ENCODE measurements around the gene ZCCHC24. TPM values are rescaled to one million over a fixed set of nuclear protein-coding genes. Genes with fewer than 3 reads are reported as not detected.

Gene ZCCHC24
- total and polyA plus RNA-seq, 11 donors = 18.7 to 122 (median 49.6) TPM

DNA sequence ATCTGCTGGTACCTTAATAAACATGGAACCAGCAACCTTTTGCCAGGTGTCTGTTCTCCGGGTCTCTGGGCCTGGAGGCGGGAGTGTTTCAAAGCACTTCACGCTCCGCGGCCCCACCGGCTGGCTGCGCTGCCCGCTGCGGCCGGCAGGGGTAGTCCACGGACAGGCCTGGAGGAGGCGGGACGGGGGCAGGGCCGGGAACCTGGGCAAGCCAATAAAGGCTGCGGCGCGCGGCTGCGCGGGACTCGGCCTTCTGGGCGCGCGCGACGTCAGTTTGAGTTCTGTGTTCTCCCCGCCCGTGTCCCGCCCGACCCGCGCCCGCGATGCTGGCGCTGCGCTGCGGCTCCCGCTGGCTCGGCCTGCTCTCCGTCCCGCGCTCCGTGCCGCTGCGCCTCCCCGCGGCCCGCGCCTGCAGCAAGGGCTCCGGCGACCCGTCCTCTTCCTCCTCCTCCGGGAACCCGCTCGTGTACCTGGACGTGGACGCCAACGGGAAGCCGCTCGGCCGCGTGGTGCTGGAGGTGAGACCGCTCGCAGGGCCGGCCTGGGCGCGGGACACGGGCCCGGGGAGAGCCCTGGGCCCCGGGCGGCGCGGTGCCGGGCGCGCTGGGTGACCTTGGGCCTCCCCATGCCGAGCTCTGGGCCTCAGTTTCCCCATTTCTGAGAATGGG is 98.1 kb downstream of the ZCCHC24 start, which contains the start of gene PPIF:
TSS of gene PPIF (plus strand) at position 244 of the 668 bp plus-strand sequence. CDS start at position 324, 80 bp downstream.
- no peaks in the 10 kb centered on the region for H3K27me3 ChIP-seq
- DNase-seq (peak; percentile 94 to 98 (median 96)), ATAC-seq (peak; percentile 77 to 92 (median 90))
- peak; percentile 29 to 85 for TF ChIP-seq POLR2A (IDR thresholded peaks at IDR 0.05)
- TF ChIP-seq, protein P1, sequence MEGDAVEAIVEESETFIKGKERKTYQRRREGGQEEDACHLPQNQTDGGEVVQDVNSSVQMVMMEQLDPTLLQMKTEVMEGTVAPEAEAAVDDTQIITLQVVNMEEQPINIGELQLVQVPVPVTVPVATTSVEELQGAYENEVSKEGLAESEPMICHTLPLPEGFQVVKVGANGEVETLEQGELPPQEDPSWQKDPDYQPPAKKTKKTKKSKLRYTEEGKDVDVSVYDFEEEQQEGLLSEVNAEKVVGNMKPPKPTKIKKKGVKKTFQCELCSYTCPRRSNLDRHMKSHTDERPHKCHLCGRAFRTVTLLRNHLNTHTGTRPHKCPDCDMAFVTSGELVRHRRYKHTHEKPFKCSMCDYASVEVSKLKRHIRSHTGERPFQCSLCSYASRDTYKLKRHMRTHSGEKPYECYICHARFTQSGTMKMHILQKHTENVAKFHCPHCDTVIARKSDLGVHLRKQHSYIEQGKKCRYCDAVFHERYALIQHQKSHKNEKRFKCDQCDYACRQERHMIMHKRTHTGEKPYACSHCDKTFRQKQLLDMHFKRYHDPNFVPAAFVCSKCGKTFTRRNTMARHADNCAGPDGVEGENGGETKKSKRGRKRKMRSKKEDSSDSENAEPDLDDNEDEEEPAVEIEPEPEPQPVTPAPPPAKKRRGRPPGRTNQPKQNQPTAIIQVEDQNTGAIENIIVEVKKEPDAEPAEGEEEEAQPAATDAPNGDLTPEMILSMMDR (IDR thresholded peaks at IDR 0.05) = peak; percentile 88 to 99 (median 98)
- H3K4me1 ChIP-seq = peaks cover 0 to 54% (median 23%) of the 10 kb centered on the region in 12 donors
- intact Hi-C loops (cut with DNase I) = loop anchor here in 1 of 10 donors (5.0 kb wide), 1 partner anchor 125 kb away; no protein-coding TSS in a partner anchor
- H3K4me3 ChIP-seq = peak within 1 kb of the TSS; percentile 68 to 98 (median 81)
- no peaks in the 10 kb centered on the region for H3K9me3 ChIP-seq
- WGBS, 4 donors = 1% methylated on average over 25 to 77 of the region's 77 CpGs
- peaks cover 0 to 37% (median 32%) of the 10 kb centered on the region in 9 donors for H3K36me3 ChIP-seq
- H3K27ac ChIP-seq = peak within 1 kb of the TSS; percentile 84 to 97 (median 92)

DNA sequence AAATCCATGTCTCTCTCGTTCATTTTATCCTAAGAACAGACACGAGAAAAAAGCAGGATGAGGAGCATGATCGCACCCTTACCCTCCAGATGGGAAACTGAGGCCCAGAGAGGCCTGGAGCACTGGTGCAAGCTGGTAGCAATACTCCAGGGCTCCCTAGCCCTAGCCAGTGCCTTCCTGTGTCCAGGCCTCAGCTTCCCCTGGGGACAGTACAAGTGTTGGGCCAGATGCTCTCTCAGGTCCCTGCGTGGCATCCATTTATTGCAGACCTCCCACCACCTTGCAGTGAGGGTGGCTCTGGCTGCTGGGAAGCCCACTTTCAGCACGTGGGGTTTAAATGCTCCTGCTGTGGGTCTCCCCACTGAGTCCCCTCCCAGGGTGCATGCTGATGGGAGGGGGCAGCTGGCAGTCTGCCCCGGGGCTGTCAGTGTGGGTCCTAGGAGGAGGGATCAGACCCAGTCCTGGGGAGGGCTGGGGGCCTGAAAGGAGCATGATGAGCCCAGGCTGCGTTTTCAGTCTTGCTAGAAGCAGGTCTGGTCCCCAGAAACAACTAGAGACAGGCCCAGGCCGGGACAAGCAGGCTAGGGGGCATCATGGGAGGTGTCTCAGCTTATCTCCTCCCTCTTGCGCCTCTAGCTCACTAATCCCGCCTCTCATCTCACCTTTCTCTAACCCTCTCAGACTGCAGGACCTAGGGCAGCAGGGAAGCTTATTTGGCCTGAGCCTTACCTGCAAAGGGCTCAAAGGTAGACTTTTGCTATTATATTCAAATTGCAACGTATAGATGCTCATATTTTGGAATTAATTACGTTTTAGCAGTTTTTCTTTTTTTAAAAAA is 98.8 kb downstream of the ZCCHC24 start:
- ATAC-seq = no peak
- Histone ChIP-seq H3K36me3 (peaks cover 0 to 30% (median 24%) of the 10 kb centered on the region in 9 donors), H3K27ac (peak overlapping the region in 4 of 12 donors; percentile 89 to 97 (median 93)), H3K4me3 (peak overlapping the region in 9 of 12 donors; percentile 70 to 98 (median 78)), H3K9me3 (no peaks in the 10 kb centered on the region), H3K4me1 (peaks cover 0 to 49% (median 23%) of the 10 kb centered on the region in 12 donors), H3K27me3 (no peaks in the 10 kb centered on the region)
- TF ChIP-seq, protein P1 (IDR thresholded peaks at IDR 0.05) = no peak
- intact Hi-C loops (cut with DNase I) = loop anchor here in 1 of 10 donors (5.0 kb wide), 1 partner anchor 124 kb away; no protein-coding TSS in a partner anchor
- WGBS, 4 donors = 57 to 63% (median 59%) methylated on average over 10 to 12 of the region's 12 CpGs
- no peak for DNase-seq

DNA sequence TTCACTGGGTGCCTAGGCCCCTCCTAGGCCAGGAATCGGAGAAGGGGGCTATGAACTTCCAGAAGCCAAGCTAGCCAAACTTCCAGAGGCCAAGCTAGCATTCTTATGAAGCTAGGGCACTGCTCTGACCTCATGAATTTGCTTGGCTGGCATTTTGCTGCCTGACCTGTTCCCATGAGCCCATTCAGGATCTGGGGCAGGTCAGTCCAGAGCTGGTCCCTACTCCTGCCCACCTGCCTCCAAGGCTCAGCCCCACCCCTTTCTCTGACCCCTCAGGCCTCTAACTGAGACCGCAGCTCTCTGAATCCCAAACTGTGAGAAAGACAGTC is 99.4 kb downstream of the ZCCHC24 start:
- TF ChIP-seq POLR2A (IDR thresholded peaks at IDR 0.05) = no peak
- TF ChIP-seq, protein P1 (IDR thresholded peaks at IDR 0.05) = no peak
- peaks cover 0 to 23% (median 18%) of the 10 kb centered on the region in 9 donors for H3K36me3 ChIP-seq
- H3K27ac ChIP-seq = no peak overlapping the region
- intact Hi-C loops (cut with DNase I) = loop anchor here in 1 of 10 donors (5.0 kb wide), 1 partner anchor 124 kb away; no protein-coding TSS in a partner anchor
- DNase-seq (peak in 1 of 5 donors; percentile 15), ATAC-seq (no peak)
- 90 to 98% (median 95%) methylated on average over 1 to 2 of the region's 2 CpGs for WGBS, 4 donors
- H3K9me3 ChIP-seq = no peaks in the 10 kb centered on the region
- no peak overlapping the region for H3K4me3 ChIP-seq
- peaks cover 0 to 47% (median 23%) of the 10 kb centered on the region in 12 donors for H3K4me1 ChIP-seq
- H3K27me3 ChIP-seq = no peaks in the 10 kb centered on the region
